Upper lobe of left lung (tissue), 6 donors: ENCODE results near the gene INSR. TPM values are rescaled to one million over a fixed set of nuclear protein-coding genes. Genes with fewer than 3 reads are reported as not detected.
"Not testable (repeated sequence)": the region's sequence is repeated elsewhere in the genome, so short reads cannot be mapped to it uniquely, and the experiment has no call there.

Source experiments
- ATAC-seq, 2 donors: fragments of 200-7000 bp; cut with Tn5 transposase; one replicate each; pipeline ENCODE4 v1.9.1; 2022; ENCODE audit warnings: mild to moderate bottlenecking in 2 of 2, moderate library complexity in 2 of 2; ENCODE audit not compliant: low FRiP score in 2 of 2
- DNase-seq, 2 donors: peaks; one replicate each; pipeline ENCODE4 v3.0.0-alpha.2; 2019 to 2020
- H3K27ac ChIP-seq, 4 donors: fragments of 200-600 bp; sonication (generic); one replicate each; pipeline ENCODE4 v1.5.1; 2016 to 2019
- H3K27me3 ChIP-seq, 4 donors: fragments of 200-600 bp; sonication (generic); one replicate each; pipeline ENCODE4 v1.5.1; 2017 to 2019
- H3K36me3 ChIP-seq, 4 donors: fragments of 200-600 bp; sonication (generic); one replicate each; pipeline ENCODE4 v1.5.1; 2016 to 2019
- H3K4me1 ChIP-seq, 4 donors: fragments of 200-600 bp; sonication (generic); one replicate each; pipeline ENCODE4 v1.5.1; 2018 to 2019
- H3K4me3 ChIP-seq, 4 donors: fragments of 200-600 bp; sonication (generic); one replicate each; pipeline ENCODE4 v1.5.1; 2017 to 2019; ENCODE audit warnings: mild to moderate bottlenecking in 2 of 4, moderate library complexity in 1 of 4
- H3K9me3 ChIP-seq, 4 donors: fragments of 200-600 bp; sonication (generic); one replicate each; pipeline ENCODE4 v1.5.1; 2018 to 2019
- EP300 ChIP-seq, 4 donors: sonication (generic); formaldehyde crosslinking; IDR thresholded peaks; one replicate each; pipeline ENCODE4 v1.5.1; 2017; ENCODE audit warnings: antibody characterized with exemption in 4 of 4, control low read depth in 2 of 4
- POLR2A ChIP-seq, 4 donors: fragments of 450-650 bp; IDR thresholded peaks; one replicate each; pipeline ENCODE4 v1.5.1; 2016 to 2017; ENCODE audit warnings: antibody characterized with exemption in 4 of 4, mild to moderate bottlenecking in 2 of 4
- POLR2AphosphoS5 ChIP-seq, 2 donors: sonication (generic); formaldehyde crosslinking; IDR thresholded peaks; one replicate each; pipeline ENCODE4 v1.5.1; 2017; ENCODE audit warnings: antibody characterized with exemption in 2 of 2
- WGBS, 2 donors: methylation state at CpG; one replicate each; pipeline ENCODE4 v1.1.5; 2017 to 2018; 5-methylcytosine and 5-hydroxymethylcytosine counted together
- total RNA-seq, 6 donors: library from RNA; depleted of rRNA in 4 of 6; stranded (reverse); fragments of >200 nt in 4 of 6; gene quantifications; one replicate each; pipeline versions ENCODE4 v1.1.0 to v1.2.1, GENCODE V29; 2016 to 2021
- TF ChIP-seq, protein P1 (sequence below), 6 experiments: fragments of 450-650 bp in 4 of 6; fragments of 200-600 bp in 2 of 6; sonication (generic) in 2 of 6; IDR thresholded peaks; one replicate each; pipeline ENCODE4 v1.5.1; 2016 to 2019; ENCODE audit warnings: antibody characterized with exemption in 6 of 6
- donor health status: DM: no; HTN: no; CAD: no; lungs with moderate emphysema.
- donor health status: DM: no; HTN: yes; CAD: no; lungs with severe emphysema.

The INSR gene
- total RNA-seq, 6 donors from 2014 or later, result 32.4 to 142 (median 49.9) TPM

DNA sequence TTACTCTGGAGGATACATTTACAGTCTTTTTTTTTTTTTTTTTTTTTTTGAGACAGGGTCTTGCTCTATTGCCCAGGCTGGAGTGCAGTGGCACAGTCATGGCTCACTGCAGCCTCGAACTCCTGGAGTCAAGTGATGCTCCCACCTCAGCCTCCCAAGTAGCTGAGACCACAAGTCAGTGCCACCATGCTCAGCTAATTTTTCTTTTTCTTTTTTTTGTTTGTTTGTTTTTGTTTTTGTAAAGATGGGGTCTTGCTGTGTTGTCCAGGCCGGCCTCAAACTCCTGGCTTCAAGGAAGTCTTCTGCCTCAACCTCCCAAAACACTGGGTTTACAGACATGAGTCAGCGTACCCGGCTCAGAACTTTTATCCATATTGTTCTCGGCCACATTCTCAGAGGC lies 64.5 kb downstream of the INSR start:
- Histone ChIP-seq H3K9me3 (no peaks in the 10 kb centered on the region), H3K36me3 (no peaks in the 10 kb centered on the region), H3K27me3 (no peaks in the 10 kb centered on the region), H3K27ac (no peak overlapping the region), H3K4me1 (peaks cover 0 to 3% (median 0%) of the 10 kb centered on the region in 4 donors), H3K4me3 (no peak overlapping the region)
- DNase-seq, result no peak
- 89 to 94% methylated on average over 5 of the region's 5 CpGs for WGBS, 2 donors
- TF ChIP-seq EP300 (IDR thresholded peaks at IDR 0.05) (no peak), POLR2AphosphoS5 (IDR thresholded peaks at IDR 0.05) (no peak), POLR2A (IDR thresholded peaks at IDR 0.05) (no peak)
- TF ChIP-seq, protein P1, sequence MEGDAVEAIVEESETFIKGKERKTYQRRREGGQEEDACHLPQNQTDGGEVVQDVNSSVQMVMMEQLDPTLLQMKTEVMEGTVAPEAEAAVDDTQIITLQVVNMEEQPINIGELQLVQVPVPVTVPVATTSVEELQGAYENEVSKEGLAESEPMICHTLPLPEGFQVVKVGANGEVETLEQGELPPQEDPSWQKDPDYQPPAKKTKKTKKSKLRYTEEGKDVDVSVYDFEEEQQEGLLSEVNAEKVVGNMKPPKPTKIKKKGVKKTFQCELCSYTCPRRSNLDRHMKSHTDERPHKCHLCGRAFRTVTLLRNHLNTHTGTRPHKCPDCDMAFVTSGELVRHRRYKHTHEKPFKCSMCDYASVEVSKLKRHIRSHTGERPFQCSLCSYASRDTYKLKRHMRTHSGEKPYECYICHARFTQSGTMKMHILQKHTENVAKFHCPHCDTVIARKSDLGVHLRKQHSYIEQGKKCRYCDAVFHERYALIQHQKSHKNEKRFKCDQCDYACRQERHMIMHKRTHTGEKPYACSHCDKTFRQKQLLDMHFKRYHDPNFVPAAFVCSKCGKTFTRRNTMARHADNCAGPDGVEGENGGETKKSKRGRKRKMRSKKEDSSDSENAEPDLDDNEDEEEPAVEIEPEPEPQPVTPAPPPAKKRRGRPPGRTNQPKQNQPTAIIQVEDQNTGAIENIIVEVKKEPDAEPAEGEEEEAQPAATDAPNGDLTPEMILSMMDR (IDR thresholded peaks at IDR 0.05), result no peak
- ATAC-seq, result no peak

GRCh38 chr19:7228935-7229541 lies 65.2 kb downstream of the INSR start:
- ATAC-seq (no peak), DNase-seq (no peak)
- 68 to 87% methylated on average over 1 of the region's 1 CpG for WGBS, 2 donors
- no peaks in the 10 kb centered on the region for H3K27me3 ChIP-seq
- no peak overlapping the region for H3K27ac ChIP-seq
- TF ChIP-seq POLR2AphosphoS5 (IDR thresholded peaks at IDR 0.05) (no peak), POLR2A (IDR thresholded peaks at IDR 0.05) (no peak), EP300 (IDR thresholded peaks at IDR 0.05) (no peak)
- TF ChIP-seq, protein P1 (IDR thresholded peaks at IDR 0.05), result no peak
- no peaks in the 10 kb centered on the region for H3K9me3 ChIP-seq
- H3K4me1 ChIP-seq, result peaks cover 0 to 7% (median 1%) of the 10 kb centered on the region in 4 donors
- no peaks in the 10 kb centered on the region for H3K36me3 ChIP-seq
- H3K4me3 ChIP-seq, result no peak overlapping the region

GRCh38 chr19:7227735-7228134 lies 66.5 kb downstream of the INSR start:
- H3K27ac ChIP-seq, result no peak overlapping the region
- peaks cover 0 to 13% (median 1%) of the 10 kb centered on the region in 4 donors for H3K4me1 ChIP-seq
- no peaks in the 10 kb centered on the region for H3K36me3 ChIP-seq
- H3K9me3 ChIP-seq, result no peaks in the 10 kb centered on the region
- no peak for ATAC-seq
- DNase-seq, result no peak
- TF ChIP-seq POLR2A (IDR thresholded peaks at IDR 0.05) (no peak), POLR2AphosphoS5 (IDR thresholded peaks at IDR 0.05) (no peak), EP300 (IDR thresholded peaks at IDR 0.05) (no peak)
- TF ChIP-seq, protein P1 (IDR thresholded peaks at IDR 0.05), result no peak
- 84 to 94% methylated on average over 6 of the region's 6 CpGs for WGBS, 2 donors
- no peak overlapping the region for H3K4me3 ChIP-seq
- no peaks in the 10 kb centered on the region for H3K27me3 ChIP-seq

GRCh38 chr19:7227149-7227548 lies 67.1 kb downstream of the INSR start:
- not testable (repeated sequence) for ATAC-seq, H3K27ac ChIP-seq

GRCh38 chr19:7226739-7227138 lies 67.5 kb downstream of the INSR start:
- no peak overlapping the region for H3K4me3 ChIP-seq
- no peaks in the 10 kb centered on the region for H3K36me3 ChIP-seq
- H3K27ac ChIP-seq, result no peak overlapping the region
- no peak for ATAC-seq
- H3K27me3 ChIP-seq, result no peaks in the 10 kb centered on the region
- peaks cover 0 to 13% (median 1%) of the 10 kb centered on the region in 4 donors for H3K4me1 ChIP-seq
- no peak for DNase-seq
- H3K9me3 ChIP-seq, result no peaks in the 10 kb centered on the region
- TF ChIP-seq, protein P1 (IDR thresholded peaks at IDR 0.05), result no peak
- no peak for TF ChIP-seq EP300 (IDR thresholded peaks at IDR 0.05)
- TF ChIP-seq POLR2A (IDR thresholded peaks at IDR 0.05), result no peak
- no peak for TF ChIP-seq POLR2AphosphoS5 (IDR thresholded peaks at IDR 0.05)

More at GRCh38 chr19:7227149-7227548, 67.1 kb downstream of the INSR start:
- not testable (repeated sequence) for H3K9me3 ChIP-seq, H3K36me3 ChIP-seq, DNase-seq, H3K4me3 ChIP-seq, H3K27me3 ChIP-seq
- H3K4me1 ChIP-seq, result peaks cover 0 to 13% (median 1%) of the 10 kb centered on the region in 4 donors
- WGBS, 2 donors, result 94 to 95% methylated on average over 5 of the region's 5 CpGs
